ENCODE results near the gene LCMT1. TPM values are rescaled to one million over a fixed set of nuclear protein-coding genes. Genes with fewer than 3 reads are reported as not detected.

LCMT1 gene
- total RNA-seq, 1 experiment from 2014 or later = 86.3 TPM

GRCh38 chr16:25158401-25158800 is 46.9 kb downstream of the LCMT1 start (continued):
- TF ChIP-seq E2F5 (CRISPR knock-in tag; IDR thresholded peaks at IDR 0.05) (no peak), ZNF512 (CRISPR knock-in tag; IDR thresholded peaks at IDR 0.05; ENCODE audit: borderline replicate concordance) (no peak), STAT6 (CRISPR knock-in tag; conservative IDR thresholded peaks at IDR 0.05; ENCODE audit: low read depth) (no peak), JAZF1 (CRISPR knock-in tag; IDR thresholded peaks at IDR 0.05) (no peak)

GRCh38 chr16:25161753-25162367 is 50.3 kb downstream of the LCMT1 start:
- Mint-ChIP-seq H3K36me3 (peaks cover 57% of the 10 kb centered on the region), H3K9me3 (no peaks in the 10 kb centered on the region), H3K27ac (no peak overlapping the region), H3K4me1 (no peaks in the 10 kb centered on the region), H3K27me3 (ENCODE audit: low read depth) (no peaks in the 10 kb centered on the region), H3K4me3 (no peak overlapping the region)
- ATAC-seq (no peak), DNase-seq (ENCODE audit: low spot score) (no peak)
- TF ChIP-seq FOXP1 (CRISPR knock-in tag; IDR thresholded peaks at IDR 0.05; ENCODE audit: borderline replicate concordance) (no peak), MLX (CRISPR knock-in tag; IDR thresholded peaks at IDR 0.05) (no peak), ZNF671 (CRISPR knock-in tag; IDR thresholded peaks at IDR 0.05) (no peak), TEAD4 (CRISPR knock-in tag; IDR thresholded peaks at IDR 0.05) (no peak), IRF1 (CRISPR knock-in tag; IDR thresholded peaks at IDR 0.05) (no peak), ESRRA (CRISPR knock-in tag; IDR thresholded peaks at IDR 0.05; ENCODE audit: borderline replicate concordance) (no peak), ZNF396 (CRISPR knock-in tag; IDR thresholded peaks at IDR 0.05; ENCODE audit: borderline replicate concordance) (no peak), CBFB (CRISPR knock-in tag; IDR thresholded peaks at IDR 0.05; ENCODE audit: low read depth) (no peak), AFF4 (CRISPR knock-in tag; IDR thresholded peaks at IDR 0.05; ENCODE audit: borderline replicate concordance) (no peak), RORB (CRISPR knock-in tag; IDR thresholded peaks at IDR 0.05) (no peak), MYBL2 (CRISPR knock-in tag; IDR thresholded peaks at IDR 0.05) (no peak), JAZF1 (CRISPR knock-in tag; IDR thresholded peaks at IDR 0.05) (no peak), ZNF532 (CRISPR knock-in tag; IDR thresholded peaks at IDR 0.05; ENCODE audit: borderline replicate concordance) (no peak), TP53 (CRISPR knock-in tag; IDR thresholded peaks at IDR 0.05) (no peak)
- POLR2A ChIA-PET = interaction anchor here (0.6 kb wide), 1 partner anchor 321 kb away, joined by 3 read pairs; no protein-coding TSS in a partner anchor
- CTCF ChIA-PET = no interaction called here
